IPS-15b (cell line): Measurements from ENCODE around the gene KNOP1.
"Not testable (repeated sequence)": the region's sequence is repeated elsewhere in the genome, so short reads cannot be mapped to it uniquely, and the experiment has no call there.

Experiments
- H3K27me3 ChIP-seq: one replicate; pipeline ENCODE4 v1.6.1; 2013; ENCODE audit warnings: low read length; ENCODE audit not compliant: control insufficient read depth, insufficient read depth
- H3K36me3 ChIP-seq: one replicate; pipeline ENCODE4 v1.6.1; 2013; ENCODE audit warnings: low read length; ENCODE audit not compliant: control insufficient read depth, insufficient read depth
- H3K4me1 ChIP-seq: one replicate; pipeline ENCODE4 v1.6.1; 2013; ENCODE audit warnings: mild to moderate bottlenecking, low read length; ENCODE audit not compliant: control insufficient read depth, insufficient read depth
- H3K4me3 ChIP-seq: one replicate; pipeline ENCODE4 v1.5.1; 2013; ENCODE audit warnings: low read depth, low read length
- H3K9ac ChIP-seq: one replicate; pipeline ENCODE4 v1.6.1; 2013; ENCODE audit warnings: low read depth, mild to moderate bottlenecking, low read length
- H3K9me3 ChIP-seq: one replicate; pipeline ENCODE4 v1.6.1; 2013; ENCODE audit warnings: mild to moderate bottlenecking, low read length; ENCODE audit not compliant: control insufficient read depth, insufficient read depth

The KNOP1 gene

GRCh38 chr16:19735074-19735867, 17.2 kb upstream of the KNOP1 start:
- Histone ChIP-seq H3K4me1 (no peaks in the 10 kb centered on the region), H3K9ac (no peak overlapping the region), H3K27me3 (no peaks in the 10 kb centered on the region), H3K36me3 (peaks cover 4% of the 10 kb centered on the region), H3K9me3 (no peaks in the 10 kb centered on the region), H3K4me3 (no peak overlapping the region)

- H3K9me3 ChIP-seq, result no peaks in the 10 kb centered on the region
- no peaks in the 10 kb centered on the region for H3K27me3 ChIP-seq
- no peak overlapping the region for H3K4me3 ChIP-seq
- H3K9ac ChIP-seq, result no peak overlapping the region
- peaks cover 4% of the 10 kb centered on the region for H3K36me3 ChIP-seq
- no peaks in the 10 kb centered on the region for H3K4me1 ChIP-seq
Observed at GRCh38 chr16:19733551-19733950, 15.5 kb upstream of the KNOP1 start.

- Histone ChIP-seq H3K9me3 (no peaks in the 10 kb centered on the region), H3K9ac (no peak overlapping the region), H3K4me1 (no peaks in the 10 kb centered on the region), H3K36me3 (peaks cover 2% of the 10 kb centered on the region), H3K4me3 (no peak overlapping the region), H3K27me3 (no peaks in the 10 kb centered on the region)
Observed at GRCh38 chr16:19728636-19728965, 10.6 kb upstream of the KNOP1 start.

- H3K9ac ChIP-seq, result no peak overlapping the region
- peaks cover 4% of the 10 kb centered on the region for H3K4me1 ChIP-seq
- H3K27me3 ChIP-seq, result no peaks in the 10 kb centered on the region
- H3K4me3 ChIP-seq, result no peak overlapping the region
- no peaks in the 10 kb centered on the region for H3K9me3 ChIP-seq
- no peaks in the 10 kb centered on the region for H3K36me3 ChIP-seq
Observed at GRCh38 chr16:19722981-19723380, 5.0 kb upstream of the KNOP1 start.

GRCh38 chr16:19722269-19722952, 4.4 kb upstream of the KNOP1 start:
- H3K27me3 ChIP-seq, result no peaks in the 10 kb centered on the region
- H3K4me1 ChIP-seq, result peaks cover 4% of the 10 kb centered on the region
- no peak overlapping the region for H3K4me3 ChIP-seq
- no peaks in the 10 kb centered on the region for H3K36me3 ChIP-seq
- no peaks in the 10 kb centered on the region for H3K9me3 ChIP-seq
- H3K9ac ChIP-seq, result no peak overlapping the region

GRCh38 chr16:19718624-19718965, 568 bp upstream of the KNOP1 start:
- peaks cover 13% of the 10 kb centered on the region for H3K4me1 ChIP-seq
- no peaks in the 10 kb centered on the region for H3K27me3 ChIP-seq
- peak overlapping the region; percentile 77 for H3K9ac ChIP-seq

GRCh38 chr16:19717314-19717713, 713 bp downstream of the KNOP1 start:
- Histone ChIP-seq H3K27me3 (no peaks in the 10 kb centered on the region), H3K4me3 (peak overlapping the region; percentile 75), H3K4me1 (peaks cover 12% of the 10 kb centered on the region), H3K9me3 (no peaks in the 10 kb centered on the region), H3K36me3 (peaks cover 24% of the 10 kb centered on the region), H3K9ac (peak overlapping the region; percentile 96)

More at GRCh38 chr16:19718624-19718965, 568 bp upstream of the KNOP1 start:
- Histone ChIP-seq H3K4me3 (peak overlapping the region; percentile 75), H3K9me3 (no peaks in the 10 kb centered on the region), H3K36me3 (peaks cover 15% of the 10 kb centered on the region)

GRCh38 chr16:19716728-19717127, 1.3 kb downstream of the KNOP1 start:
- peaks cover 28% of the 10 kb centered on the region for H3K36me3 ChIP-seq
- H3K9ac ChIP-seq, H3K27me3 ChIP-seq, H3K9me3 ChIP-seq: not testable (repeated sequence)
- peaks cover 18% of the 10 kb centered on the region for H3K4me1 ChIP-seq
- peak overlapping the region; percentile 75 for H3K4me3 ChIP-seq

GRCh38 chr16:19716183-19716582, 1.8 kb downstream of the KNOP1 start:
- peaks cover 33% of the 10 kb centered on the region for H3K36me3 ChIP-seq
- H3K27me3 ChIP-seq, result no peaks in the 10 kb centered on the region
- H3K9me3 ChIP-seq, result no peaks in the 10 kb centered on the region
- no peak overlapping the region for H3K9ac ChIP-seq
- peaks cover 23% of the 10 kb centered on the region for H3K4me1 ChIP-seq
- H3K4me3 ChIP-seq, result peak overlapping the region; percentile 75

- peaks cover 36% of the 10 kb centered on the region for H3K36me3 ChIP-seq
- H3K4me3 ChIP-seq, result no peak overlapping the region
Observed at GRCh38 chr16:19715566-19715965, 2.5 kb downstream of the KNOP1 start.

GRCh38 chr16:19713697-19714096, 4.3 kb downstream of the KNOP1 start:
- Histone ChIP-seq H3K9ac (no peak overlapping the region), H3K4me3 (no peak overlapping the region), H3K36me3 (peaks cover 49% of the 10 kb centered on the region), H3K9me3 (no peaks in the 10 kb centered on the region), H3K27me3 (no peaks in the 10 kb centered on the region), H3K4me1 (peaks cover 23% of the 10 kb centered on the region)

More at GRCh38 chr16:19715566-19715965, 2.5 kb downstream of the KNOP1 start:
- Histone ChIP-seq H3K9ac (no peak overlapping the region), H3K27me3 (no peaks in the 10 kb centered on the region), H3K4me1 (peaks cover 23% of the 10 kb centered on the region), H3K9me3 (no peaks in the 10 kb centered on the region)

- peaks cover 57% of the 10 kb centered on the region for H3K36me3 ChIP-seq
Observed at GRCh38 chr16:19712418-19713058, 5.5 kb downstream of the KNOP1 start.

More at GRCh38 chr16:19712418-19713058, 5.5 kb downstream of the KNOP1 start:
- Histone ChIP-seq H3K4me1 (peaks cover 30% of the 10 kb centered on the region), H3K4me3 (no peak overlapping the region), H3K27me3 (no peaks in the 10 kb centered on the region), H3K9me3 (no peaks in the 10 kb centered on the region), H3K9ac (no peak overlapping the region)
